ENCODE results near the gene MPI. TPM values are rescaled to one million over a fixed set of nuclear protein-coding genes. Genes with fewer than 3 reads are reported as not detected.
"Not testable (repeated sequence)": the region's sequence is repeated elsewhere in the genome, so short reads cannot be mapped to it uniquely, and the experiment has no call there.

MPI gene
- polyA plus RNA-seq, 5 donors = 53.0 to 61.6 (median 59.0) TPM

DNA sequence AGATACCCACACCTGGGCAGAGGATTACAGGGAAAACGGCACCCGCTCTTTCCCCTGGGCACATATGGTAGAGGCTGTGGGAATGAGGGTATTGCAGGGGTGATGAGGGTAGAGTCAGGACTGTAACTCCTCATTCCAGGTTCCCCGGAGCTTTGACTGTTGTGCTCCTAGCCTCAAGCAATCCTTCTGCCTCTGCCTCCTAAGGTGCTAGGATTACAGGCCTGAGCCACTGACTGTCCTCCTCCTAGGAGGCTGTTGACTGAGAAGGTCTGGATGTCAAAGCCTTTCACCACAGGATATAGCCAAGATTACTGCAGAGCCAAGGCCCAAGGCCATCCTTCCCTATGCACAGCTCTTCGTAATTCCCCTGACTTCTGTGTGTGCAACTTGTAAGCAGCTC, 1.1 kb upstream of the MPI start:
- no peak for DNase-seq

DNA sequence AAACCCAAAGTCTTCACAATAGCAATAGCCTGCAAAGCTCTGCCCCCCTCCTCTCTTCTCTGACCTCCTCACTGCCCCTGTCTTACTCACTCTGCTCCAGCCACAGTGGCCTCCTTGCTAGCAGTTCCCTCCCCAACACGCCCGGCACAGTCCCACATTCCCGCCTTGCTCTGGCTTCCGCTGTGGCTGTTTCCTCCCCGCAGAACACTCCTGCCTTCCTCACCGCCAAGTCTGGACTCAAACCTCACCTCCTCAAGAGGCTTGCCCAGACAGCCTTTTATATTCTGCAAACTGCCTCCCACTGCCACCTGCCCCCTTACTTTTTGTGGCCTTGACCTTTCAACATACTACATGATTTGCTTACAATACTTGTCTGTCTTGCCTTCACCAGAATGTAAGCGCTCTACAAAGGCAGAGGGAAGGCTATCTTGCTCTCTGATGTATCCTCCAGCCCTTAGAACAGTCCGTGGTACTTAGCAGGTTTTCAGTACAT, 406 bp upstream of the MPI start:
- no peak for DNase-seq

DNA sequence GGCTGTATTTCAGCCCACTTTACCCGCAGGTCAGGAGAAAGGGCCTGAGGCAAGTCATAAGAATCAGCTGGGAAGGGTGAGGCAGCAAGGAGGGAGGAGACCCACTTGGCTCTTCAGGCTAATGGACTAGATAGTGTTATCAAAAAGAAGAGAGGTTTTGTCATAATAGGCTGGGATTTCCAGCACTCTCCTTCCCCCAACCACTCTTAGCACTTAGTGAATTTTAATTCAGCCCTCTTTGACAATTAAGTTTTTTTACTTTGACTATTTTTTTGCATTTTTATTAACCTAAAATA, 771 bp downstream of the MPI start:
- no peak for DNase-seq

GRCh38 chr15:74891469-74891868, 1.6 kb downstream of the MPI start:
- no peak for DNase-seq

DNA sequence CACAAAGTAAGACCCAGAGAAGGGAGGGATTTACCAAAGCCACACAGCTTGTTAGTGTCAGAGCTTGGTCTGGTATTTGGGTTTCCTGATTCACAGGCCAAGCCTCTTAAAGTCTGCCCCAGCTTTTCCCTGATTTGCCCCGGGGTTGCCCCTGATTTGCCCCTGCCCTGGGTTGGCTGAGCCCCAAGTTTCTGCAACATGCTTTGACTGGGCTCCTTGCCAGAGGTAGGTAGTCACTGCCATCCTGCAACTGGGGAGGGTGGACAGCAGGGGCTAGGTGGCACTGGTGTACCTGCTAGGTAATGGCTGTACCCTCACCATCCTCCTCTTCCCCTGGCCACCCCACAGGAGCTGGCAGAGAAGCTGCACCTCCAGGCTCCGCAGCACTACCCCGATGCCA, 2.5 kb downstream of the MPI start:
- no peak for DNase-seq

- no peak for DNase-seq
These were observed 3.1 kb downstream of the MPI start for GRCh38 chr15:74892931-74893330.

- no peak for DNase-seq
These were observed 3.8 kb downstream of the MPI start for GRCh38 chr15:74893627-74894026.

GRCh38 chr15:74894383-74894782, 4.5 kb downstream of the MPI start:
- DNase-seq = not testable (repeated sequence)

GRCh38 chr15:74895830-74896229, 6.0 kb downstream of the MPI start:
- no peak for DNase-seq

DNA sequence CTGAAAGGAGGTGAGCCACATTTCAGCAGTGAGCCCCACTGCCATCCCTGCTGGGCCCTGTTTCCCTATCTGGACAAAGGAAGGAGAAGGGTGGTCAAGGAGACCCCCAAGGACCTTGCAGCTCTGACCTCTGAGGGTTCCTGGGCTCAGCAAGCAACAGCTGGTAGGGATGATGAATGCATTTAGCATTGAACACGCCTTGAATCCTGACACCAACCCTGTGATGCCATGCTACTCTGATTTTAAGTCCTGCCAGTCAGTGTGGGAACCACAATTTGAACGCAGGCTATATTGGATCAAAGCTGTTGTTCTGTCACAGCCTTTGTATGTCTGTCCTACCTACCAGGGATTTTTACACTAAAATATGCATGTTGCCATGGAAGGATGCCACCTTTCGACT, 6.5 kb downstream of the MPI start:
- DNase-seq = no peak

DNA sequence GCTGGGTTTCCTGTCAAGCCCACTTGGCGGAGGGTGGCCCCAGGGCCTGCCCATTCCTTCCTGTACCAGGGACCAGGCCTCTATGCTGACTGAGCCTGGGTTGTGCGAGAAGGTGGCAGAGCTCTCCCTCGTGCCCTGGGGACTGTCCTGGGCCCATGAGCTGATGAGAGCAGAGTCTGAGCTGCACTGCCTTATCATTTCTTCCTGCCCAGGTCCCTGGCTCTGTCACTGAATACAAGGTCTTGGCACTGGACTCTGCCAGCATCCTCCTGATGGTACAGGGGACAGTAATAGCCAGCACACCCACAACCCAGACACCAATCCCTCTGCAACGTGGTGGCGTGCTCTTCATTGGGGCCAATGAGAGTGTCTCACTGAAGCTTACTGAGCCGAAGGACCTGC, 7.5 kb downstream of the MPI start:
- no peak for DNase-seq

GRCh38 chr15:74901612-74902063, 11.8 kb downstream of the MPI start:
- DNase-seq = peak; percentile 29 to 59

DNA sequence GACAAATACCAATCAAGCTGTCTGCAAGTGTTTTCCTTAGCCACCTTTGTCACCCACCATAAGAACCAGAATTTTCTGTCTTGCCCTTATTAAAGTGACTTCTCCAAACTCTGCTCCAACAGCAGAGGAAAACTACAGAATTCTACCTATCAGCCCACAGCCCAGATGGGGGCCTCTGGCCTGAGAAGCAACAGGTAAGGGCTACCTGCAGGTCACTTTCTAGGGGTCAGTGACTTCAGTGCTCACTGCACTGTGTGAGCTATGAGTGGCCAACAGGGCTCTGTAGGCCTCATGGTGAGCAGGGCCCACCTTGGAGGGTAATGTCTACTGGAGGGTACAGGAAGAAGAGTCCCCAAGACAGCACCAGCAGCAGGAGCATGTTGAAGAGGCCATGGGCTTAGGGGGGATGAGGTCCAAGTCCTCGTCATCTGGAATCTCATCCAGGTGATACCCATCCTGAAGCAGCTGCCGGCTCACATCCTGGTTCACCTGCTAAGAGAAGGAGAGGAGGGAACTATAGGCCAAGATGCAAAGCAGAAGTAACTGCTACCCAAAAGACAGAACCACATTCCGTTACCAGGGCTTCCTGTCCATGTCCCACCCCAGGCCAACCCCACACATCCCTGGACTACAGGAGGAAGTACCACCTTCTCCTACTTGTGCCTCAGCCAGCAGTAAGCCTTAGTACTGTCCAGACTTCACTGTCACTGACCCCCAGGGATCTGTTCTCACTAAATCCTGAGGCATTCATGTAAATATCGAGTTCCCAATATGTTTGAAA, 12.6 kb downstream of the MPI start:
- DNase-seq = no peak

DNA sequence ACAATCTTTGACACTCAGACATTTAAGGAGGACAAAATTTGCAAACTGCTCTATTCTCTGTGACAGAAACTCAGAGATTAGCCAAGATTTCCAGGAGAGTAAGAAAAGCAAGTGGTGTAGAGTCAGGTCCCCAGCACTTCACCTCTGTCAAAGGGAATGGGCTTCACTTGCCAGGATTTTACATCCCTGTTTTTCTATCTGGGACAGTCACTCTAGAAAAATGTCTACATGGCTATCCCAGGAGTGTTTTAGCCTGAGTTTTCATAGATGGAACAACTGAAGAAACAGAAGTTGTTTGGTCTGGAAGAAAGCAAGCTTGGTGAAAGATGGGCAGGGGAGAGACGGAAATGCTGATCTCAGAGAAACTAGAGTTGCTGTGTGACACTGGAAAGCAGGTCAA, 13.8 kb downstream of the MPI start:
- DNase-seq = no peak

DNA sequence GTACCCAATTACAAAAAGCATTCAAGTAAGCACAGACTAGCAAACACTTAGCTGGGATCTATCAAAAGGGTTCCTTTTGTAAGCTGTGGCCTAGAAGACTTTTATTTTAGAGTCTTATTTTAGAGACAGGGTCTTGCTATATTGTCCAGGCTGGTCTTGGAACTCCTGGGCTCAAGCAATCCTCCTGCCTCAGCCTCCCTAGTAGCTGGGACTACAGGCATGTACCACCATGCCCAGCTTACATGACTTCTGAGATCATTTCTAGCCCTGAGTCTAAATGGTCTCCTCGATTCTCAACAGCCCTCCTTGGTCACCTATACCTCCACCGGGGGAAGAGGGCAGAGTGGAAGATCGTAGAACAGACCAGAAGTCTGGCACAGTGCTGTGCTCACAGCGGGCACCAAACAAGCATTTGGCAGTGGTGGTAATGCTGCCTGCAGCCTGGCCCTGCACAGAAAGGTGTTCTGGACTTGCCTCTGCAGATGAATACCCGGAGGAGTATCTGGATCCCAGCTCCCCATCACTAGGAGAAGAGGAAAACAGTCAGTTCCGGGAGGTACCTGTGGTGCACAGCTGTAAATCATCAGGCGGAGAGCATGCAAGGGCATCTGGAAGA, 14.5 kb downstream of the MPI start:
- DNase-seq = no peak

- peak in 1 of 2 donors; percentile 31 for DNase-seq
These were observed 16.2 kb downstream of the MPI start for GRCh38 chr15:74906067-74906449.

- DNase-seq = peak; percentile 84
These were observed 16.8 kb downstream of the MPI start, which contains the start of gene FAM219B for GRCh38 chr15:74906450-74907162. FAM219B (minus strand) TSS chr15:74906851; CDS start chr15:74906800, 51 bp downstream.

GRCh38 chr15:74907163-74907870, 17.5 kb downstream of the MPI start:
- DNase-seq = no peak

DNA sequence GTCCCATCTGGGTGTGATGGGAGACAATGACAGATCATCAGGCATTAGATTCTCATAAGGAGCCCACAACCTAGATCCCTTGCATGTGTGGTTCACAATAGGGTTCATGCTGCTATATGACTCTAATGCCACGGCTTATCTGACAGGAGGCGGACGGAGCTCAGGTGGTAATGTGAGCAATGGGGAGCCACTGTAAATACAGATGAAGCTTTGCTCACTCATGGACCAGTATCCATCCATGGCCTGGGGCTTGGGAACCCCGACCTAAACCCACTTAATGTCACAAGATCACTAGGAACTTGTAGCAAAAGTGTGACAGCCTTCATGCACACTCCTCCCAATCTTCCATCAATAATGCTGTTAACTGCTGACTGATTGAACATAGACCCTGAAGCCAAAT, 18.8 kb downstream of the MPI start:
- no peak for DNase-seq

DNA sequence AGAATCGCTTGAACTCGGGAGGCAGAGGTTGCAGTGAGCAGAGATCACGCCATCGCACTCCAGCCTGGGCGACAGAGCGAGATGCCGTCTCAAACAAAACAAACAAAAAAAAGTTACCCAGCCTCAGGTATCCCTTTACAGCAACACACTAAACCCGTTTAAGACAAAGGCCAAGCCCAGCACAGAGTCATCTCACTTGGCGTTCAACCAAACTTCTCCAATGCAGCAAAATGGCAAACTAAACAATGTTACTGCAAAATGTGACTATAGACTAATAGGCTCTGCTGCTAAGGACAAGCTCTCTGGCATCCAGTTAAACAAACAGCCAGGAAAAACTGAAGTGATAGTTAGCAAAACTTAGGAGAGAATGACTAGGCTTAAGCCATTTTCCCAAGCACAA, 23.2 kb downstream of the MPI start:
- no peak for DNase-seq

GRCh38 chr15:74913799-74914198, 24.0 kb downstream of the MPI start:
- DNase-seq = not testable (repeated sequence)

- no peak for DNase-seq
These were observed 27.8 kb downstream of the MPI start for GRCh38 chr15:74917676-74918075.

All from right lung (tissue), 5 donors.